ENCODE measurements around the gene KRCC1.
"Not testable (repeated sequence)": the region's sequence is repeated elsewhere in the genome, so short reads cannot be mapped to it uniquely, and the experiment has no call there.

KRCC1 gene

DNA sequence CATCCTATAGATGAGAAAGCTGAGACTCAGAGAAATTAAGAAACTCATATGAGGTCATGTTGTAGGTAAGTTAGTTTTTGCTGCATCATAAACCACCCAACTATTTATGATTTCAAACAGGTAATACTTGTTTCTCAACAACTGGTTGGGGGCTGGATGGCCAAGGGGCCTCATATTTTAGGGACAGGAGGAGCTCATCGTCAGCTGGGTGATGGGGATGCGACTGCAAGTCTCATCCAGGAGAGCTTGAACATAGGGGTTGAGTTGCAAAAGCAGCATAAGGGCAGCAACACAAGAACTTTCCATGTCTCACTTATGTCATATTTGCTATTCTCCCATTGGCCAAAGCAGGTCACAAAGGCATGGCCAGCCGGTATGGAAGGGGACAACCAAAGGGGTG, 35.6 kb downstream of the KRCC1 start:
- Histone ChIP-seq H3K27ac (no peak overlapping the region), H3K79me2 (no peaks in the 10 kb centered on the region), H3K4me1 (no peaks in the 10 kb centered on the region), H3K9me3 (ENCODE audit: control insufficient read depth, low read length) (no peaks in the 10 kb centered on the region), H3K36me3 (ENCODE audit: control insufficient read depth, insufficient read depth, low read length) (no peaks in the 10 kb centered on the region), H3K9ac (no peak overlapping the region), H3K27me3 (ENCODE audit: control insufficient read depth, insufficient read depth, low read length) (no peaks in the 10 kb centered on the region), H2AFZ (no peak overlapping the region), H3K4me2 (ENCODE audit: low read length) (no peak overlapping the region), H3K4me3 (ENCODE audit: low read depth, low read length) (no peak overlapping the region)
- TF ChIP-seq, protein P1, sequence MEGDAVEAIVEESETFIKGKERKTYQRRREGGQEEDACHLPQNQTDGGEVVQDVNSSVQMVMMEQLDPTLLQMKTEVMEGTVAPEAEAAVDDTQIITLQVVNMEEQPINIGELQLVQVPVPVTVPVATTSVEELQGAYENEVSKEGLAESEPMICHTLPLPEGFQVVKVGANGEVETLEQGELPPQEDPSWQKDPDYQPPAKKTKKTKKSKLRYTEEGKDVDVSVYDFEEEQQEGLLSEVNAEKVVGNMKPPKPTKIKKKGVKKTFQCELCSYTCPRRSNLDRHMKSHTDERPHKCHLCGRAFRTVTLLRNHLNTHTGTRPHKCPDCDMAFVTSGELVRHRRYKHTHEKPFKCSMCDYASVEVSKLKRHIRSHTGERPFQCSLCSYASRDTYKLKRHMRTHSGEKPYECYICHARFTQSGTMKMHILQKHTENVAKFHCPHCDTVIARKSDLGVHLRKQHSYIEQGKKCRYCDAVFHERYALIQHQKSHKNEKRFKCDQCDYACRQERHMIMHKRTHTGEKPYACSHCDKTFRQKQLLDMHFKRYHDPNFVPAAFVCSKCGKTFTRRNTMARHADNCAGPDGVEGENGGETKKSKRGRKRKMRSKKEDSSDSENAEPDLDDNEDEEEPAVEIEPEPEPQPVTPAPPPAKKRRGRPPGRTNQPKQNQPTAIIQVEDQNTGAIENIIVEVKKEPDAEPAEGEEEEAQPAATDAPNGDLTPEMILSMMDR (IDR thresholded peaks at IDR 0.05) = no peak

DNA sequence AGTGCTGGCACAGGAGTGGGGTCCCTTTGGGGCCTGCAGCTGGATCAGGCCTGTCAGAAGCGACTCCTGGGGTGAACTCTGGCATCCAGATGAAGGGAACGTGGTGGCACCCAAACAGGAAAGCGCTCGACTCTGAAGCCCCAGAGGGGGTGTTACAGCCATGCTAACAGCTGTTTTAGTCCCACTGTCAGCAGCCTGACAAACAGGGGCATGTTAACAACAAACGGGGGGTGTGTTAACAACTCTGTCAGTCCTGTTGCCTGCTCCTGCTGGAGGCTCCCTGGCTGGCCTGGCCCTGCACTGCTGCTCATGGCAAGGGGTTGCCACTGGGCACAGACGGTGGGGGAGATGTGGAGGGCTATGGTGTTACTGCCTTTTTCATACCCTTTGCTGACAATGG, 36.7 kb downstream of the KRCC1 start:
- no peaks in the 10 kb centered on the region for H3K4me1 ChIP-seq
- H3K9me3 ChIP-seq (ENCODE audit: control insufficient read depth, low read length) = no peaks in the 10 kb centered on the region
- no peak overlapping the region for H3K4me2 ChIP-seq (ENCODE audit: low read length)
- no peak overlapping the region for H3K4me3 ChIP-seq (ENCODE audit: low read depth, low read length)
- TF ChIP-seq, protein P1 (IDR thresholded peaks at IDR 0.05) = no peak
- H3K27ac ChIP-seq = no peak overlapping the region
- no peak overlapping the region for H3K9ac ChIP-seq
- H3K36me3 ChIP-seq (ENCODE audit: control insufficient read depth, insufficient read depth, low read length) = no peaks in the 10 kb centered on the region
- H3K79me2 ChIP-seq = no peaks in the 10 kb centered on the region
- no peaks in the 10 kb centered on the region for H3K27me3 ChIP-seq (ENCODE audit: control insufficient read depth, insufficient read depth, low read length)
- H2AFZ ChIP-seq = no peak overlapping the region

DNA sequence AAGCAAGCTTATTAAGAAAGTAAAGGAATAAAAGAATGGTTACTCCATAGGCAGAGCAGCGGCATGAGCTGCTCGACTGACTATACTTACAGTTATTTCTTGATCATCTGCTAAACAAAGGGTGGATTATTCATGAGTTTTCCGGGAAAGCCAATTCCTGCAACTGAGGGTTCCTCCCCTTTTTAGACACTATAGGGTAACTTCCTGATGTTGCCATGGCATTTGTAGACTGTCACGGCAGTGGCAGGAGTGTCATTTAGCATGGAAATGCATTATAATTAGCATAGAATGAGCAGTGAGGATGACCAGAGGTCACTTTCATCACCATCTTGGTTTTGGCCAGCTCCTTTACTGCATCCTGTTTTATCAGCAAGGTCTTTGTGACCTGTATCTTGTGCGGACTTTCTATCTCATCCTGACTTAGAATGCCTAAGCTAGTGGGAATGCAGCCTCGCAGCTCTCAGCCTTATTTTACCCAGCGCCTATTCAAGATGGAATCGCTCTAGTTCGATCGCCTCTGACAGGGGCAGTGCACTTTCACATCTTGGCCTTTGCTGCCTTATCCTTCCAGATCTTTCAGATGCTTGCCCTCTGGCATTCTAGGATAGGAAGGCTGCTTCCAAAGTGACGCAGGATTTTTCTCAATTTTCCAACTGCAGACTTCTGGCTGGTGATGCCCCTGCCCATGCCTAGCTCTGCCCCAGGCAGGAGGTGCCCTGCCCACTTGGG, 37.3 kb downstream of the KRCC1 start:
- H3K27me3 ChIP-seq (ENCODE audit: control insufficient read depth, insufficient read depth, low read length); H3K36me3 ChIP-seq (ENCODE audit: control insufficient read depth, insufficient read depth, low read length); H3K4me1 ChIP-seq; H3K4me2 ChIP-seq (ENCODE audit: low read length); H2AFZ ChIP-seq; H3K79me2 ChIP-seq; H3K27ac ChIP-seq; H3K9me3 ChIP-seq (ENCODE audit: control insufficient read depth, low read length); H3K9ac ChIP-seq; H3K4me3 ChIP-seq (ENCODE audit: low read depth, low read length): not testable (repeated sequence)

DNA sequence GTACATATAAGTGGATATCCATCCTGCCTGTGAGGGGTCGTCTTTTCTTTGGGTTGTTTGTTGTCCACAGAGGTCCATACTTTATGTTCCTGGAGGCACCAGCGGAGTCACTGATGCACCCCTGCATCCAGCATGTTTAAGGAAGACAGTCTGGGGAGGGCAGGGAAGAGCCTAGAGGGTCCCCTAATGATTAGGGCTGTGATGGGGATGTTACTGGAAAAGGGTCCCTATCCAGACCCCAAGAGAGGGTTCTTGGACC, 37.9 kb downstream of the KRCC1 start:
- not testable (repeated sequence) for H3K27ac ChIP-seq; H2AFZ ChIP-seq; H3K79me2 ChIP-seq; H3K4me3 ChIP-seq (ENCODE audit: low read depth, low read length); H3K9ac ChIP-seq; H3K27me3 ChIP-seq (ENCODE audit: control insufficient read depth, insufficient read depth, low read length); H3K4me2 ChIP-seq (ENCODE audit: low read length); H3K36me3 ChIP-seq (ENCODE audit: control insufficient read depth, insufficient read depth, low read length); H3K4me1 ChIP-seq; H3K9me3 ChIP-seq (ENCODE audit: control insufficient read depth, low read length)

DNA sequence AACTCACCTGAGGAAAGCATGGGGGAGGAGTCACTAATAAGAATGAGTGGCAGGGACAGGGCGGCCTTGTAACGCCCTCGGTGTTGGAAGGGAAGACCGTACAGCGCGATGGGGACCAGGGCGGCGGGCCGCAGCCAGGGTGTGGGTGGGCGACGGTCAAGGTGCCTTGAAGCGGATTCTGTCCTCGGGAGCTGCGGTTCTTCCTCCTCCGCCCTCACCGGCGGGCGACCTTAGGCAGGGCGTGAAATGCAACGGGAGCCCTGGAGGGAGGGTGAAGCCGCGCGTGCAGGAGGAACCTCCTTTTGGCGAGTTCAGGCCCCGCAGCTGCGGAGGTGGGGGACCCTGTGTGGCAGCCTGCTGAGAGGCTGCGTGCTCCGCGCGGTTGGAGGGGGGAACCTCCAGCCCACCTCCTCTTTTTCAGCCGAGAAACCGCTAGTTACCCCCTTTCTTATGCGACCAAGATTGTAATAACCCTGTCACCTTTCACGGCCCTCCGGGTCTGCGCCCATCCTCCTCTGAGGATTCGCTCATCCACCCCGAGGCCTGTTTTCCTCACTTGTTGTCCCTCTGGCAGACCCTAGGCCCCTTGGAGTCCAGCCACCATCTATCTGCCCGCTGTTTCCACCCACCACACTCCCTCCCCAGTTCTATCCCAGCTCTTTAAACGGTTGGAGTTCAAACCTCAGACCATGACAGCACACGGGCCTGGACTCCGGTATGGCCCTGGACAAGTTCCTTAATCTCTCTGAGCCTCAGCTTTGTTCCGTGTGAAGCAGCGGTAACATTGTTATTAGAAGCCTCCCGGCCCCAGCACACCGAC, 38.4 kb downstream of the KRCC1 start:
- Histone ChIP-seq H3K9ac (no peak overlapping the region), H3K9me3 (ENCODE audit: control insufficient read depth, low read length) (no peaks in the 10 kb centered on the region), H3K4me3 (ENCODE audit: low read depth, low read length) (peak overlapping the region; percentile 73), H3K4me1 (no peaks in the 10 kb centered on the region), H3K36me3 (ENCODE audit: control insufficient read depth, insufficient read depth, low read length) (no peaks in the 10 kb centered on the region), H3K27ac (peak overlapping the region; percentile 73), H3K4me2 (ENCODE audit: low read length) (peak overlapping the region; percentile 82), H3K27me3 (ENCODE audit: control insufficient read depth, insufficient read depth, low read length) (no peaks in the 10 kb centered on the region), H2AFZ (peak overlapping the region; percentile 93), H3K79me2 (no peaks in the 10 kb centered on the region)
- TF ChIP-seq, protein P1 (IDR thresholded peaks at IDR 0.05) = no peak
